BJ (cell line): Measurements from ENCODE around the gene CCDC6. TPM values are rescaled to one million over a fixed set of nuclear protein-coding genes. Genes with fewer than 3 reads are reported as not detected.
"Not testable (repeated sequence)": the region's sequence is repeated elsewhere in the genome, so short reads cannot be mapped to it uniquely, and the experiment has no call there.

Experiments used
- CTCF ChIA-PET: fragments of 350-600 bp; formaldehyde crosslinking; extraction: SDS; loops from one replicate; lab custom pipeline; 2021; ENCODE audit warnings: antibody characterized with exemption, inconsistent platforms; lab: Yijun Ruan, JAX
- POLR2A ChIA-PET: fragments of 300-600 bp; sonication (Branson Sonifier 250); formaldehyde crosslinking; extraction: SDS; loops from one replicate; lab custom pipeline; 2021; ENCODE audit warnings: antibody characterized with exemption; lab: Charles Lee
- DNase-seq: peaks from one replicate; pipeline ENCODE4 v3.0.0-alpha.2; 2011; ENCODE audit warnings: low read depth
- H3K27me3 ChIP-seq: 2 replicates; pipeline ENCODE4 v1.6.0; 2011; ENCODE audit warnings: low read length; ENCODE audit not compliant: control insufficient read depth, insufficient read depth
- H3K36me3 ChIP-seq: 2 replicates; pipeline ENCODE4 v1.5.1; 2011; ENCODE audit warnings: low read length; ENCODE audit not compliant: control insufficient read depth, insufficient read depth
- H3K4me3 ChIP-seq: 2 replicates; pipeline ENCODE4 v1.5.1; 2011; ENCODE audit warnings: low read depth, mild to moderate bottlenecking, control low read depth, low read length
- CTCF ChIP-seq: IDR thresholded peaks from 2 replicates; pipeline ENCODE4 v1.5.1; 2011; ENCODE audit warnings: low read depth, mild to moderate bottlenecking, control low read depth, inconsistent platforms, low read length, moderate library complexity; ENCODE audit not compliant: insufficient read depth
- polyA plus RNA-seq: library from polyadenylated mRNA; depleted of rRNA; stranded (reverse); fragments of >200 nt; gene quantifications from 2 replicates; pipeline ENCODE4 v1.2.3, GENCODE V29; 2011

CCDC6 gene
- polyA plus RNA-seq, 1 experiment: 17.2 TPM

- DNase-seq, H3K4me3 ChIP-seq, H3K36me3 ChIP-seq, POLR2A ChIA-PET, H3K27me3 ChIP-seq: not testable (repeated sequence)
- CTCF ChIA-PET: interaction anchor here (0.6 kb wide), 1 partner anchor 51 kb away, joined by 3 read pairs; no protein-coding TSS in a partner anchor
These were observed 120.9 kb downstream of the CCDC6 start for GRCh38 chr10:59785476-59785875.

- Histone ChIP-seq H3K27me3 (no peaks in the 10 kb centered on the region), H3K4me3 (no peak overlapping the region), H3K36me3 (no peaks in the 10 kb centered on the region)
- POLR2A ChIA-PET: no interaction called here
- CTCF ChIA-PET: no interaction called here
- no peak for TF ChIP-seq CTCF
- DNase-seq: no peak
These were observed 124.8 kb downstream of the CCDC6 start for GRCh38 chr10:59781511-59781910.

GRCh38 chr10:59779756-59780533 lies 126.4 kb downstream of the CCDC6 start:
- Histone ChIP-seq H3K27me3 (no peaks in the 10 kb centered on the region), H3K4me3 (no peak overlapping the region), H3K36me3 (no peaks in the 10 kb centered on the region)
- TF ChIP-seq CTCF: no peak
- POLR2A ChIA-PET: no interaction called here
- DNase-seq: no peak
- CTCF ChIA-PET: no interaction called here

- Histone ChIP-seq H3K4me3 (no peak overlapping the region), H3K36me3 (no peaks in the 10 kb centered on the region), H3K27me3 (no peaks in the 10 kb centered on the region)
- POLR2A ChIA-PET: no interaction called here
- DNase-seq: no peak
- CTCF ChIA-PET: interaction anchor here (0.6 kb wide), 1 partner anchor 326 kb away, joined by 3 read pairs; no protein-coding TSS in a partner anchor
- no peak for TF ChIP-seq CTCF
These were observed 131.9 kb downstream of the CCDC6 start for GRCh38 chr10:59774451-59774850.

GRCh38 chr10:59773088-59773487 lies 133.3 kb downstream of the CCDC6 start:
- POLR2A ChIA-PET: no interaction called here
- Histone ChIP-seq H3K27me3 (no peaks in the 10 kb centered on the region), H3K4me3 (no peak overlapping the region), H3K36me3 (no peaks in the 10 kb centered on the region)
- no peak for TF ChIP-seq CTCF
- DNase-seq: no peak
- CTCF ChIA-PET: no interaction called here
